Measurements from ENCODE around the gene STX16.

The STX16 gene

DNA sequence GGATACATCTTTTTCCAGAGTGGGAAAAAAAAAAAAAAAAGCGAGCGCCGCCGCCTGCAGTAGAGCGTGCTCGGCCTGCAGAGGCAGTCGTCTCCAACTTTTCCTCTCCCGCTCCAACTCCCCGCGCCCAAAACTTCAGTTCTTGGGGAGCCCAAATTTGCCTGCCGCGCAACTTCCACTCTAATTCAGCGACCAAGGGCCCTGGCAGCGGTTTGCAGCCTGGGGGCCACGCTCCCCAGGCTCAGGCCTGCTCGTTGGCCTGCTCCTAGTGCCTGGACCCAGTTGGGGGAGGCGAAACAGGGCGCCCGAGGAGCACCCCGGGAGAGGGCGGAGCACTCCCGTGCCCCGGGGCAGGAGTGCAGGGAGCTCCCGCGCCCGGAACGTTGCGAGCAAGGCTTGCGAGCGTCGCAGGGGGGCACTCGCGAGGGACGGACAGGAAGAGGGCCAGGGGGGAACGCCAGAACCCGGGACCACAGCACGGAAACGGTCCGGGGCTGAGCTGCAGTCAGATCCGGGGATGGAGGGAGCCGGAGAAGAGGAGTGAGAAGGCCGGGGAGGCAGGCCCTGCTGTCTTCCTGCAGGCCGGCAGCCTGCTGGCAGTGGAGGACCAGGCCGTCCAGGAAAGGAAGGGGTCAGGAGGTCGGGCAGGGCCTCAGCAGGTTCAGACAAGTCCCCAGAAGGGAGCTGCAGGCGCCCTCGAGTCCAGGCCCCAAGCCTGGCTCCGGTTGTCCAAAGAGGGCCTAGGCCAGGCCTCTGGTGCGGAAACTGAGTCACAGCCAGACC lies at the start of gene STX16:
TSS of gene STX16 (plus strand) at position 508 of the 783 bp plus-strand sequence. CDS start 724 bp downstream, outside the sequence.
- DNase-seq, result peak; percentile 87

DNA sequence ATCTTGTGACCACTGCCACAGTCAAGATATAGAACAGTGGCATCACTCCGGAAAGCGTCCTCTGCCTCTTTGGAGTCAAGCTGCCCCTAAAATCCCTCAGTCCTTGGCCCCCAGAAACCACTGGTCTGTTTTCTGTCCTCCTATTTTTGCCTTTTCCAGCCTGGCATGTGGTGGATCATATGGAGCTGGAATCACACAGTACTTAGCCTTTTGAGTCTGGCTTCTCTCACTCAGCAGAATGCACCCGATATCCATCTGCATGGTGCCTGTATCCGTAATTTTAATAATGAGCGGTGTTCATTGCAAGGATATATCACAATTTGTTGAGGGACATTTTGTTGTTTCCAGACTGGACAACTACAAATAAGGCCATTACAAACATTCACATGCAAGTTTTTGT lies 49.0 kb upstream of the STX16 start:
- no peak for DNase-seq

DNA sequence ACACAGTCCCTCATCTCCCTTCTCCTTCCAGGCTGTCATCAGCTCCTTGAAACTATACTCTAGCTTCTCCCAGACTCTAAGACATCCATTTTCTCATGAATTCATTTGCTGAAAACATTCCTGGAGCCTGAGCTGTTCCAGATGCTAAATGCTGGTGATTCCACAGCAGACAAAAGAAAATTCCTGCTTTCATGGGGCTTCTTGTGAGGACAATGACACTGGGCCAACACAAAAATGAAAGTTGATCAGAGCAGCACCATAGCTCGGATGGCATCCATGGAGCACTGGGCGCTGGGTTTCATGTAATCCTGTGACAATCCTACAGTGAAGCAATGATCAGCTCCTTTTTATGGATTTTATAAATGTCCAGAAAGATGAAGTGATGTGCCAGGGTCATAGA lies 47.4 kb upstream of the STX16 start:
- DNase-seq, result no peak

- no peak for DNase-seq
Measured at GRCh38 chr20:58604128-58604881, 46.8 kb upstream of the STX16 start.

DNA sequence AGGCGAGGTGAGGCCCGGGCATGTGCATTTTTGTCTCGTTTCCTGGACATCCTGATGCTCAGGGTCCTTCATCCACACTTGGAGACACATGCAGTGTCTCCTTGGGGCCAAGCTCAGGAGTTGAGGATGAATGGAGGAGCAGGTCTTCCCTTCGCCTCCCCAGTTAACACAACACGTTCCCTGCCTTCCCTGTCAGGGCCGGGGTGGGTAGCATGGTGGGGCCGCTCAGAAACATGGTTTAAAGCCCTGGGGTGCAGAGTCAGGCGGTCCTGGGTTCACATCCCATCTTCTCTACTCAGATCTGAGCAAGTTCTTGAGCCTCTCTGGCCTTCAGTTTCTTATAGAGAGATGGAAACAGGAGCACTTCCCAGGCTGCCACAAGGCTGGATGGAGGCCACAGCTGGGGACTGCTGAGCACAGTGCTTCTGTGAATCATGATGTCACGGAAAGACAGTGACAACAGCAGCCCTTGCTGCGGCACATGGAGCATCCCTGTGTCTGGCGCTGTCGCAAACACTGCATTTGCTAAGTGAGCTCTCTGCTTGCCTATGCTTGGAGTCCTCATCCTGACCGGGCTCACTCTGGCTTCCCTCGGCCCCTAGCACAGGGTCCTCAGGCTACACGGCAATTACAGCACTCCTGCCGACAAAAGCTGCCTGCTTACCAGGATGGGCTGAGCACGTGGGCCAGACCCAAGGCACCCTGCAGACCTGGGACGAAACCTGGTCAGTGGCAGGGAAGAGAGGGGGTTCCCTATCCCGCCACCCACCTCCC lies 45.6 kb upstream of the STX16 start:
- no peak for DNase-seq

DNA sequence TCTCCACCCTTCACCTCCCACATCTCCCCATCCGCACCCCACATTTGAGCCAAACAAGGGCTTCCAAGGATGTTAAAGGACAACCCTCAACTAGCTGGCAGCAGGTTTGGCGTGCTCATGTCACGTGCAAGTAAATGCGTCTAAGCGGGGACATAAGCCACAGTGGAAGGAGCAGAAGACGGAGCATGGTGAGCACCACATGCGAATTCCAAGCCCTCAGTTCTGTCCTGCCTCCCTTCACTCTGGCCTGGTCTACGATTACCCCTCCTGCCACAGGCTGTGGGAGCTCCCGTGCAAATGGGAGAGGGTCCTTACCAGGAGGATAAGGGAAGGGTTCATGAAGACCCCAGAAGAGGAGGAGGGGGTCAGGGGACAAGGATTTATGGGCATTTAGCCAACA lies 44.9 kb upstream of the STX16 start:
- no peak for DNase-seq

DNA sequence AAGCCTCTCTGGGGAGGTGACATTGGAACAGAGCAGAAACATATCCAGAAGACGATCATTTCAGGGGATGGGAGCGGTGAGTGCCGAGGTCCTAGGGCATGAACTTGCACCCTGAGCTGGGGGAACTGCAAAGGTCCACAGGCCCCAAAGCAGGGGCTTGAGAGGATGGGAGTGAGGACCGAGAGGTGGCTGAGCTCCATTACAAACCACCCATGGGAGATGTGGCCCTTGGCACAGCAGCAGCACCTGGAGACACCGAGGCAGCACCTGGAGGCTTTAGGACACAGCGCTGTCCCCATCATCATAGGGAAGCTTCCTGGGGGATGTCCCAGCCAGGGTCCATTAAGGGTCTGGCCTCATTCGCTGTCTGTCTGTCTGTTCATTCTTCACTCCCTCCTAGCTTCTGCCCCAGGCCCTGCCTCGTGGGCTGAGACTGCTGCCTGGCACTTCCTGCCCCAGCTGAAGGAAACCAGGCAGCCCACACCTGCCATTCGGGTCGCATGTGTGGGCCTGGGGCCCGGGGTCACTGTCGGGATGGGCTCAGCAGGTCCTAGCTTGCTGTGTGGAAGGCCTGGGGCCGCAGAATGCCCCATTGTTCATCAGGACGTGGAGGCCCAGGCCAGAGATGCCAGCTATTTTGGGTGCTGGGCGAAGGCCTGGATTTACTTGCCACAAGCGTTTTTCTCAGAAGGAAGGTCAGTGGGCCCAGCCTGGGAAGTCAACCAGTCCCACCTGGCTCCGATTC lies 42.8 kb upstream of the STX16 start:
- no peak for DNase-seq

DNA sequence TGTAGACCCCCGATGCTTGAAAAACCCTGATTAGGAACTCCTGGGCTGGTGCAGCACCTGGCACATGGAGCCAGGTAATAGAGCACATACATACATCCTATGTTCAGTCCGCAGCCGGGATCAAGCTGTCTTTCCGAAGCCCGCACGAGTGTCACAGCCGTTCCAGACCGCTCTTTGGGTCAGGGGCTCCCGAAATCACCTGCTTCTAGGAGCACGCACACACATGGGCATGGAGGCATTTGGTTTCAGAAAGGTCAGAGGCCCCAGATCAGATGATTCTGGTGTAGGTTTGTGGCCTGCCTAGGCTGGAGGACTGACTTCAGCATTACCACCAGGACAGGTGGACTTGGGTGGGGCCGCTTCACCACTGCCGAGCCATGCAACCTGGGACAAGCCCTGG lies 42.1 kb upstream of the STX16 start:
- DNase-seq, result no peak

- DNase-seq, result no peak
Measured at GRCh38 chr20:58610071-58610800, 40.8 kb upstream of the STX16 start.

DNA sequence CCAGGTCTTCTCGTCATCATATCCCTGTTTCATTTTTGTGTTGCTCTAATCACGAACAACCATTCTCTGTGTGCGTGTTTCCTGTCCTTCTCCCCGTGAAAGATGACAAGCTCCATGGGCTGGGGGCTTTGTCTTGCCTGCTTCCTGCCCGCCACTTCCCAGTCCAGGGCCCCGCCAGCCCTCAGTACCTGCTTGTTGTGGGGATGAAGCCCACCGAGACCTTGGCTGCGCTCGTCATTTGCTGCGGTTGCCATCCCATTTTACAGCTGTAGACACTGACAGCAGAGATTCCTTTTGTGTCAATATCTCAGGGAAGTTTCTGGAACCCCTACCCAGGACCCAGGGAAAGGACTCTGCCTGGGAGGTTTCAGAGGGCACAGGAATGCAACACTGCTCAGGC lies 40.3 kb upstream of the STX16 start:
- DNase-seq, result no peak

DNA sequence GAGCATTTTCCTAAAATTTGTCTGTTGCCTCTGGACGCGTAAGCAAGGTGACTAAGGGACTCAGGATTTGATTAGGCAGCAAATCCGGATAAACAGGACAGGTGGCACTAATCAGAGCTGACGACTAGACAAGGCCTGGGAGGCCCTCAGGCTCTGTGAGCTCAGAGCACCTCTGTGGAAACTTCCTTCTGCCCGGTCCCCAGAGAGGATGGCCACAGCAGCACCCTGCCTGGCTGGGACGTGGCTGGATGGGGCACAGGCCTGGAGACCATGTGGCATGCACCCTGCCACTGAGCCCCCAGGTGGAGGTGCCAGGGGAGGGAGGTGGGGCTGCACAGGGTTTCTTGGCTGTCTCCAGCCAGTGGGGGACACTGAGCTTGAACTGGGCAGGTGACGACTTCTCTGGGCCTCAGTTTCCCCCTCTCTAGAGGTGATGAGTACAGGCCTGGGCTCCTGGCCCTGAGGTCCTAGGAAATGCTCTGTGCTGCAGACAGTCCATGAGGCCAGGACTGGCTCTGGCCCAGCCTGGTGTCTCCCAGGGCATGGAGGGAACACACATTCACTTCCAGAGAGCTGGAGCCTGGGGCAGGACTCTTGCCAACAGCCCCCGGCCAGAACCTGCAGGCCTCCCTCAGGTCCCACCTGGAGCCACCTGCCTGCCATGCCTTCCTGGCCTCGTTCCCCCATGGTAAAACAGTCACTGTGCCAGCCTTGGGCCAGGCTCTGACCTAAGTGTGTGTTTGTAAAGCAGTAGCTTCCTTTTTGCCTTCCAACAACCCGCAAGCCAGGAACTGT lies 39.6 kb upstream of the STX16 start:
- no peak for DNase-seq

DNA sequence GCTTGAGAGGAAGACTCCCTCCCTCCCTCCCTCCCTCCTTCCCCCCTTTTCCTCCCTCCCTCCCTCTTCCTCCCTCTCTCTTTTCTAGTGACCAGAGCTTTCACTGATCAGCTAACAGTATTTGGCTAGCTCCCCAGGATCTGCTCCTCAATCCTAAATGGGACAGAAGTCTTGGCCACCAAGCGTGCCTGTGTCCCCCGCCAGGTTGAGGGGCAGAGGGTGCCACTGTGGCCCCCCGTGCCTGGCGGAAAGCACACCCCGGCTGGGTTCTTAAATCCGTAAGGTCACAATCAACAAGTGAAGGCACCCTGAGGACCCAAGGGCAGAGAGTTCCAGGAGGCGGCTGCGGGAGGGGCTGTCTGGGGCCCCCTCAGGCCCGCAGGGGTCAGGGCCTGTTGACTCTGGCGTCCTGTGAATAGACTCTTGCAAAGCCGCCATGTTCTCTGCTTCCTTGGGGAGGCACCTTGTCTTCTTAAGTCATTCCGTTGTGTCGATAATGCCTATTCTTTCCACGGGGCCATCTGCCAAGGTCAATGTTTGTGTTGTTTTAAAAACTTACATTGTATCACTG lies 38.9 kb upstream of the STX16 start:
- DNase-seq, result no peak

- no peak for DNase-seq
Measured at GRCh38 chr20:58613061-58613854, 37.8 kb upstream of the STX16 start.

- no peak for DNase-seq
Measured at GRCh38 chr20:58614366-58614765, 36.7 kb upstream of the STX16 start.

GRCh38 chr20:58614984-58615760 lies 35.9 kb upstream of the STX16 start:
- DNase-seq, result no peak

DNA sequence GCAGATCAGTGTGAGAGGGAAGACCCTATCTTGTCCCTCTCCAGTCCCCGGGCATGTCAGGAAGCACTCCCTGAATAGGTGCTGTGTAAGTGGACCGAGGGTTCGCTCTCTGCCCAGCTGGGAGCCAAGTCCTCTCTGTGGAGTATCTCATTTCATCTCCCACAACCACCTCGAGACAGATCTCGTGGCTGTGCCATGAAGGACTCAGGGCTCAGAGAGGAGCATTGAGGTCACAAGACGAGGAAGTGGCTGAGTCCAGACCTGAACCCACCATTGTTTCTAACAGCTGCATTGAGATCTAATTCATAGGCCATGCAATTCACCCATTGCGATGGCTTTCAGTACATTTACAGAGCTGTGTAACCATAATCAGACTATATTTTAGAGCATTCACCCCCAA lies 34.7 kb upstream of the STX16 start:
- DNase-seq, result no peak

GRCh38 chr20:58617158-58617557 lies 33.9 kb upstream of the STX16 start:
- DNase-seq, result no peak

DNA sequence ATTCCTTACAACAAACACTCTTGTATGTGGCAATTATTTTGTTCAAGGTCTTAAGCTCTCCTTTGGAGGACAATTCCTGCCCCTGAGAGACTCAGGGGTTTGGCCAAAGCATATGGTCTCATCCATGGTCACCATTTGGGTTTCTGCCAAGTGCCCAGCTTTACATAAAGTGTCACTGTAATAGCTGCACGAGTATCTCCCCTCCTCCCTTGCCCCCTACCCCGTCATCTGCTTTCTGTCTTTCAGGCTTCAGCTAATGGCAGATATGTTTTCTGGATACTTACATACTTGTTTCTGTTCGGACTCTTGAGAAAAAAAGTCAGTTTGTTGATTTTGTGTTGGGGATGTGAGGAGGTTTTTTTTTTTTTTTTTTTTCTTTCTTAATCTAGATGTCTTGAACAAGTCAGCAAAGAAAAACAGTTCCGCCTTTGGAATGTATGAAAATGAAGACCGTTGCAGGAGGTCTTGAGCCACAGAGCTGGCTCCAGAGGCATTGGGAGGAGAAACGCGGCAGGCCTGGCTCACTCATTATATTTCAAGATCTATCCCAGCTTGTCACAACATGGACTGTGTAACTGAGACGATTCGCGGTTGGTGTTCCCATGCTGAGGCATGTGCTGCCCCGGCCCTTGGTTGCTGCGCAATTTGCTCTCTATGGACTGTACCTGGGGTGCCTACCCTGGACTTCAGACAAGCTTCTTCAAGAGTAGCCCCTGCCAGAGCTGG lies 32.6 kb upstream of the STX16 start:
- DNase-seq, result no peak
